Measurements from ENCODE around the gene MEIS3.

MEIS3 gene

GRCh38 chr19:47381653-47382279, 37.6 kb downstream of the MEIS3 start:
- TF ChIP-seq POLR2A (IDR thresholded peaks at IDR 0.05; ENCODE audit: extremely low read depth, insufficient read length) (peak; percentile 6), CTCF (IDR thresholded peaks at IDR 0.05; ENCODE audit: low read depth, low read length) (no peak), MYC (IDR thresholded peaks at IDR 0.05; ENCODE audit: low read depth, low read length) (peak; percentile 93), MAX (IDR thresholded peaks at IDR 0.05; ENCODE audit: low read depth, low read length) (peak; percentile 99)
- peak; percentile 95 for DNase-seq (ENCODE audit: low read depth)
- no peak overlapping the region for H3K4me3 ChIP-seq (ENCODE audit: low read depth, low read length)

GRCh38 chr19:47381121-47381520, 38.2 kb downstream of the MEIS3 start:
- TF ChIP-seq MAX (IDR thresholded peaks at IDR 0.05; ENCODE audit: low read depth, low read length) (no peak), POLR2A (IDR thresholded peaks at IDR 0.05; ENCODE audit: extremely low read depth, insufficient read length) (peak; percentile 8), MYC (IDR thresholded peaks at IDR 0.05; ENCODE audit: low read depth, low read length) (no peak)
- peak; percentile 44 for DNase-seq (ENCODE audit: low read depth)
- no peak overlapping the region for H3K4me3 ChIP-seq (ENCODE audit: low read depth, low read length)

- TF ChIP-seq MAX (IDR thresholded peaks at IDR 0.05; ENCODE audit: low read depth, low read length): no peak
- no peak for TF ChIP-seq POLR2A (IDR thresholded peaks at IDR 0.05; ENCODE audit: extremely low read depth, insufficient read length)
- TF ChIP-seq CTCF (IDR thresholded peaks at IDR 0.05; ENCODE audit: low read depth, low read length): no peak
- no peak for TF ChIP-seq MYC (IDR thresholded peaks at IDR 0.05; ENCODE audit: low read depth, low read length)
- H3K4me3 ChIP-seq (ENCODE audit: low read depth, low read length): no peak overlapping the region
- peak; percentile 25 for DNase-seq (ENCODE audit: low read depth)
These were observed 38.8 kb downstream of the MEIS3 start for GRCh38 chr19:47380559-47380958.

- TF ChIP-seq MAX (IDR thresholded peaks at IDR 0.05; ENCODE audit: low read depth, low read length) (no peak), MYC (IDR thresholded peaks at IDR 0.05; ENCODE audit: low read depth, low read length) (no peak), POLR2A (IDR thresholded peaks at IDR 0.05; ENCODE audit: extremely low read depth, insufficient read length) (no peak), CTCF (IDR thresholded peaks at IDR 0.05; ENCODE audit: low read depth, low read length) (no peak)
- no peak overlapping the region for H3K4me3 ChIP-seq (ENCODE audit: low read depth, low read length)
- peak; percentile 24 for DNase-seq (ENCODE audit: low read depth)
These were observed 39.9 kb downstream of the MEIS3 start for GRCh38 chr19:47379381-47379938.

- no peak for TF ChIP-seq POLR2A (IDR thresholded peaks at IDR 0.05; ENCODE audit: extremely low read depth, insufficient read length)
- TF ChIP-seq CTCF (IDR thresholded peaks at IDR 0.05; ENCODE audit: low read depth, low read length): no peak
- no peak for TF ChIP-seq MYC (IDR thresholded peaks at IDR 0.05; ENCODE audit: low read depth, low read length)
- no peak for TF ChIP-seq MAX (IDR thresholded peaks at IDR 0.05; ENCODE audit: low read depth, low read length)
- peak; percentile 14 for DNase-seq (ENCODE audit: low read depth)
- H3K4me3 ChIP-seq (ENCODE audit: low read depth, low read length): no peak overlapping the region
These were observed 41.1 kb downstream of the MEIS3 start for GRCh38 chr19:47378246-47378645.

- no peak for TF ChIP-seq POLR2A (IDR thresholded peaks at IDR 0.05; ENCODE audit: extremely low read depth, insufficient read length)
- no peak for TF ChIP-seq MYC (IDR thresholded peaks at IDR 0.05; ENCODE audit: low read depth, low read length)
- DNase-seq (ENCODE audit: low read depth): peak; percentile 28
- no peak overlapping the region for H3K4me3 ChIP-seq (ENCODE audit: low read depth, low read length)
These were observed 41.5 kb downstream of the MEIS3 start for GRCh38 chr19:47377801-47378200.
